ENCODE measurements around the gene BIRC3.
"Not testable (repeated sequence)": the region's sequence is repeated elsewhere in the genome, so short reads cannot be mapped to it uniquely, and the experiment has no call there.

Gene BIRC3

GRCh38 chr11:102325088-102325487 is 7.8 kb downstream of the BIRC3 start:
- no peak for DNase-seq (ENCODE audit: low read depth)

- DNase-seq (ENCODE audit: low read depth) = no peak
Measured at GRCh38 chr11:102328748-102329147, 11.5 kb downstream of the BIRC3 start.

GRCh38 chr11:102330231-102330630 is 12.9 kb downstream of the BIRC3 start:
- no peak for DNase-seq (ENCODE audit: low read depth)

GRCh38 chr11:102331341-102331740 is 14.1 kb downstream of the BIRC3 start:
- DNase-seq (ENCODE audit: low read depth) = no peak

- no peak for DNase-seq (ENCODE audit: low read depth)
Measured at GRCh38 chr11:102332611-102332994, 15.3 kb downstream of the BIRC3 start.

- DNase-seq (ENCODE audit: low read depth) = no peak
Measured at GRCh38 chr11:102338479-102339010, 21.3 kb downstream of the BIRC3 start.

GRCh38 chr11:102341311-102341710 is 24.0 kb downstream of the BIRC3 start:
- not testable (repeated sequence) for DNase-seq (ENCODE audit: low read depth)

GRCh38 chr11:102341844-102342318 is 24.6 kb downstream of the BIRC3 start:
- DNase-seq (ENCODE audit: low read depth) = peak; percentile 68

GRCh38 chr11:102343809-102344208 is 26.5 kb downstream of the BIRC3 start:
- DNase-seq (ENCODE audit: low read depth) = no peak

GRCh38 chr11:102345904-102346303 is 28.6 kb downstream of the BIRC3 start:
- DNase-seq (ENCODE audit: low read depth) = no peak

- DNase-seq (ENCODE audit: low read depth) = no peak
Measured at GRCh38 chr11:102346456-102346747, 29.1 kb downstream of the BIRC3 start.

- DNase-seq (ENCODE audit: low read depth) = peak; percentile 86
Measured at GRCh38 chr11:102346748-102347461, 29.6 kb downstream of the BIRC3 start, which contains the start of gene BIRC2. Gene BIRC2 (plus strand): TSS chr11:102347214. CDS start chr11:102349855, 2,641 bp downstream.

GRCh38 chr11:102347462-102348370 is 30.4 kb downstream of the BIRC3 start:
- no peak for DNase-seq (ENCODE audit: low read depth)

GRCh38 chr11:102357116-102357515 is 39.8 kb downstream of the BIRC3 start:
- no peak for DNase-seq (ENCODE audit: low read depth)

- DNase-seq (ENCODE audit: low read depth) = no peak
Measured at GRCh38 chr11:102359372-102359771, 42.1 kb downstream of the BIRC3 start.

GRCh38 chr11:102360681-102361080 is 43.4 kb downstream of the BIRC3 start:
- DNase-seq (ENCODE audit: low read depth) = no peak

- no peak for DNase-seq (ENCODE audit: low read depth)
Measured at GRCh38 chr11:102361086-102362031, 44.1 kb downstream of the BIRC3 start.

GRCh38 chr11:102364991-102365390 is 47.7 kb downstream of the BIRC3 start:
- DNase-seq (ENCODE audit: low read depth) = no peak

GRCh38 chr11:102367364-102367763 is 50.1 kb downstream of the BIRC3 start:
- DNase-seq (ENCODE audit: low read depth) = no peak

- DNase-seq (ENCODE audit: low read depth) = no peak
Measured at GRCh38 chr11:102368472-102368871, 51.2 kb downstream of the BIRC3 start.

GRCh38 chr11:102374633-102375424 is 57.5 kb downstream of the BIRC3 start:
- DNase-seq (ENCODE audit: low read depth) = not testable (repeated sequence)

All from stromal cell of bone marrow (primary cell).